Thymus (tissue), 11 donors: ENCODE data around the gene SUSD5. TPM values are rescaled to one million over a fixed set of nuclear protein-coding genes. Genes with fewer than 3 reads are reported as not detected.
"Not testable (repeated sequence)": the region's sequence is repeated elsewhere in the genome, so short reads cannot be mapped to it uniquely, and the experiment has no call there.

Experiments
- DNase-seq, 9 donors: peaks; one replicate each; pipeline ENCODE4 v3.0.0-alpha.2; 2013; ENCODE audit warnings: low spot score in 9 of 9, low read depth in 6 of 9, missing footprints in 1 of 9
- H3K27ac ChIP-seq, 2 donors: one replicate each; pipeline ENCODE4 v1.5.1; 2013; ENCODE audit warnings: control low read depth in 1 of 2, low read depth in 1 of 2, low read length in 1 of 2, mild to moderate bottlenecking in 1 of 2, moderate library complexity in 1 of 2
- H3K27me3 ChIP-seq, 2 donors: one replicate each; pipeline ENCODE4 v1.5.1; 2013; ENCODE audit warnings: low read length in 1 of 2; ENCODE audit not compliant: control insufficient read depth in 2 of 2, insufficient read depth in 1 of 2
- H3K36me3 ChIP-seq, 2 donors: one replicate each; pipeline ENCODE4 v1.5.1; 2013; ENCODE audit warnings: low read length in 1 of 2, mild to moderate bottlenecking in 1 of 2, moderate library complexity in 1 of 2; ENCODE audit not compliant: control insufficient read depth in 2 of 2, insufficient read depth in 2 of 2
- H3K4me1 ChIP-seq, 2 donors: one replicate each; pipeline ENCODE4 v1.5.1; 2013; ENCODE audit warnings: low read length in 2 of 2; ENCODE audit not compliant: control insufficient read depth in 2 of 2, insufficient read depth in 2 of 2
- H3K4me3 ChIP-seq, 2 donors: one replicate each; pipeline ENCODE4 v1.5.1; 2013; ENCODE audit warnings: low read length in 2 of 2, control low read depth in 1 of 2, mild to moderate bottlenecking in 1 of 2
- H3K9me3 ChIP-seq, 2 donors: one replicate each; pipeline ENCODE4 v1.5.1; 2013; ENCODE audit warnings: low read length in 1 of 2, mild to moderate bottlenecking in 1 of 2; ENCODE audit not compliant: control insufficient read depth in 2 of 2, insufficient read depth in 1 of 2
- whole genome bisulfite sequencing: extraction: QIAGEN DNeasy Blood & Tissue Kit; methylation state at CpG from one replicate; pipeline ENCODE4 v1.1.7; 2013; 5-methylcytosine and 5-hydroxymethylcytosine counted together
- polyA plus RNA-seq: library from polyadenylated mRNA; stranded (reverse); fragments of 200-250 nt; gene quantifications from one replicate; pipeline ENCODE4 v1.2.3, GENCODE V29; 2013
- total RNA-seq: library from RNA; stranded (reverse); fragments of 120-200 nt; gene quantifications from one replicate; pipeline ENCODE4 v1.2.4, GENCODE V29; 2013
- donor health status: healthy.

SUSD5 gene
- total and polyA plus RNA-seq, 2 donors, result 0.14 to 2.5 TPM

DNA sequence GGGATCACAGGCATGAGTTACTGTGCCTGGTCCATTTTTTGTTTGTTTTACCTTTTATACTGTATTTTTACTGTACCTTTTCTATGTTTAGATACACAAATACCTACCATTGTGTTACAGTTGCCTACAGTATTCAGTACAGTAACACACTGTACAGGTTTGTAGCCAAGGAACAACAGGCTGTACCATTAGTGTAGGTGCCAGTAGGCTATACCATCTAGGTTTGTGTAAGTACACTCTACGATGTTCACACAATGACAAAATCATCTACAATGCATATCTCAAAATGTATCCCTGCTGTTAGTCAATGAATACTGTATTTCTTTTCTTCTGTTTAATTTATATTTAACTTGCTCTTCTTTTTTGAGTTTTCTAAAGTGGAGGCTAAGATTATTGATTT lies 37.0 kb downstream of the SUSD5 start:
- not testable (repeated sequence) for H3K4me1 ChIP-seq, H3K4me3 ChIP-seq, H3K27me3 ChIP-seq, DNase-seq, H3K36me3 ChIP-seq, H3K9me3 ChIP-seq, H3K27ac ChIP-seq
- 95% methylated on average over 1 of the region's 1 CpG for WGBS

DNA sequence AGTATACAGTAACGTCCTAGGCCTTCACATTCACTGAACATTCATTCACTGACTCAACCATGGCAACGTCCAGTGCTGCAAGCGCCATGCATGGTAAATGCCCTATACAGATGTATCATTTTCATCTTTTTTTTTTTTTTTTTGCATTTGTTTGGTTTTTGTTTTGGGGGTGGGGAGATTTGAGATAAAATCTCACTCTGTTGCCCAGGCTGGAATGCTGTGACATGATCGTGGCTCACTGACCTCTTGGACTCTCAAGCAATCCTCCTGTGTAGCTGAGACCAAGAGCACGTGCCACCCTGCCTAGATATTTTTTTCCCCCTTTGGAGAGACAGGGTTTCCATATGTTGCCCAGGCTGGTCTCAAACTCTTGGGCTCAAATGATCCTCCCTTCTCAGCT lies 37.4 kb downstream of the SUSD5 start:
- no peaks in the 10 kb centered on the region for H3K27me3 ChIP-seq
- H3K9me3 ChIP-seq, result no peaks in the 10 kb centered on the region
- DNase-seq, result no peak
- no peak overlapping the region for H3K27ac ChIP-seq
- no peak overlapping the region for H3K4me3 ChIP-seq
- WGBS, result 95% methylated on average over 5 of the region's 5 CpGs
- H3K4me1 ChIP-seq, result no peaks in the 10 kb centered on the region
- H3K36me3 ChIP-seq, result no peaks in the 10 kb centered on the region

DNA sequence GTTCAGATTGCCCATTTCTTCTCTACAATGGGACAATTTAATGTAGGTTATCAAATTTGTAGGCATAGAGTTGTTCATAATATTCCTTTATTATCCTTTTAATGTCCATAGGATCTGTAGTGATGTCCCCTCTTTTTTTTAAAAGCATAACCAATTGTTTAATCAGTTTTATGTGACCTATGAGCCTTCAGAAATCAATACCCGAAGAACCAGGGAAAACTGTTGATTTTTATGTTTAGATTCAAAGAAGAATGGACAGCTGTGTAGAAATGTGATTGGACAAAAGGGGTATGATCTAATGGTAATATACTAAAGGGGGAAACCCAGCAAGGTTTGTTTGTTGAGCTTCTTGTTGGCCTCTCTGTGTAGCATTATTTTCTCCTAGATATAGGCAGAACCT lies 39.5 kb downstream of the SUSD5 start:
- H3K27me3 ChIP-seq, result no peaks in the 10 kb centered on the region
- H3K36me3 ChIP-seq, result no peaks in the 10 kb centered on the region
- H3K27ac ChIP-seq, result no peak overlapping the region
- no peak overlapping the region for H3K4me3 ChIP-seq
- no peaks in the 10 kb centered on the region for H3K9me3 ChIP-seq
- H3K4me1 ChIP-seq, result no peaks in the 10 kb centered on the region
- 96% methylated on average over 1 of the region's 1 CpG for WGBS
- DNase-seq, result no peak

DNA sequence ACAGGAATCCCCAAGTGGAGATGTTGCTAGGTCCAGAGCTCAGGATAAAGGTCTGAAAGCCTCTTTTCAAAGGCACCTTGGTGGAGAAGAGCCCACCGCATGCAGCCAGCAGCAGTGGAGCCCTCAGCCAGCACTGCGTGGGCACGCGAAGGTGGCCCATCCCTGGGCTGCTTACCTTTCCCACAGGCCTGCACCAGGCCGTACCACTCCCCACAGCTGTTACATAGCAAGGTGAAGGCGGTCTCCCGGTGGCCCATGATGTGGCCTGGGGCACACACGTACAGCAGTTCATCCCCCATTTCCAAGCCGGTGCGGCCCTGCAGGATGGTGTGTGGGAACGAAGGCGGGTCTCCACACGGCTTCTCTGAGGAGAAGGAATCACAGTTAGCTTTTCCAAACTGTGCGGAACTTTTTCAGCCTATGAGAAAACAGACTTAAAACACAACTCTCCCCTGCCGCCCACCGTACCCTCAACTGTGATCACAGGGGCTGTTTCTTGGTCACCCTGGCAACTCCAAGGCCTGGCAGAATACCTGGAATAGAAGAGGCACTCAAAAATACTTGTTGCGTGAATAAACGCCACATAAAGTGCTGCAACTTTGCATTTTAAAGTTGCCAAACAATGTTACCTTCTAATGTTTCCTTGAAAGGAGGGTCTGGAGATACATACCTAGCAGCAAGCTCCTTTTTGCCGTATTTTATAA lies 43.7 kb downstream of the SUSD5 start:
- H3K27ac ChIP-seq, result no peak overlapping the region
- H3K4me1 ChIP-seq, result no peaks in the 10 kb centered on the region
- H3K36me3 ChIP-seq, result no peaks in the 10 kb centered on the region
- H3K4me3 ChIP-seq, result no peak overlapping the region
- no peaks in the 10 kb centered on the region for H3K27me3 ChIP-seq
- 97% methylated on average over 19 of the region's 19 CpGs for WGBS
- no peaks in the 10 kb centered on the region for H3K9me3 ChIP-seq
- no peak for DNase-seq

DNA sequence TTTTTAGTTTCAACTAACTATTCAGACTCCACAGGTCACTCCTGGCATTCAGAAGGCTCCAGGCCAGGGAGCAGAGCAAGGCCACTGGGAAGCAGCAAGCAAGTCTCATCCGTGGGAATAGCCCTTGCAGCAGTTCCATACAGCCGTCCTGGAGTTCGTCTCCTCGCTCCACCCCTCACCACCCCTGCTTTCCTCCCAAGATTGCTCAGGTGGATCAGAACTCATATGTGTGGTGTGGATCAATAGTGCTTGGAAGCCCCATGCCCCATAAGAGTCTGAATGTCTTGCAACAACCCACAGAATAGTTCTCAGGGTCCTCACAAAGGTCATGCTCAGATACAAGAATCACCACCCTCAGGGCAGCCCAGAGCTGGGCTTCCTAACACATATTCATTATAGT lies 44.5 kb downstream of the SUSD5 start:
- Histone ChIP-seq H3K9me3 (no peaks in the 10 kb centered on the region), H3K36me3 (no peaks in the 10 kb centered on the region), H3K4me3 (no peak overlapping the region), H3K27ac (no peak overlapping the region), H3K4me1 (no peaks in the 10 kb centered on the region), H3K27me3 (no peaks in the 10 kb centered on the region)
- 82% methylated on average over 4 of the region's 4 CpGs for WGBS
- no peak for DNase-seq

DNA sequence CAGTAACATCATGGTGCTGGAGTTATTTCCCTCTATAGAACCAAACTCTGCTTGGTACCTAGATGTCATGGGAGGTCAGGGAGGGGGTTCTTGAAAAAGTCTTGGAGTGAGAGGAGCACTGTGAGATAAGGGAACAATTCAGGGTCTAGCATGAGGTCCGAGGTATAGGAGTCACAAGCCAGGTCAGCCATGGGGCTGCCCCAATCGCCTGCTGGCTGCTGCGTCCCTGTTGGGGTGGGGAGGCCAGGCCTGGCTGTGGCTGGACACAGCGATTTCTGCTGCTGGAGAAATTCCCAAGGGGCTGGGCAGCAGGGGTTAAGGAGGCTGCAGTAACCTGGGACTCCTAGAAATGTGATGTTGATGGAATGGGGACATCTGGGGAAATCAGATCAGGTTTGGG lies 44.9 kb downstream of the SUSD5 start:
- WGBS, result 93% methylated on average over 4 of the region's 4 CpGs
- DNase-seq, result no peak
- Histone ChIP-seq H3K4me1 (no peaks in the 10 kb centered on the region), H3K36me3 (no peaks in the 10 kb centered on the region), H3K4me3 (no peak overlapping the region), H3K27ac (no peak overlapping the region), H3K9me3 (no peaks in the 10 kb centered on the region), H3K27me3 (no peaks in the 10 kb centered on the region)

DNA sequence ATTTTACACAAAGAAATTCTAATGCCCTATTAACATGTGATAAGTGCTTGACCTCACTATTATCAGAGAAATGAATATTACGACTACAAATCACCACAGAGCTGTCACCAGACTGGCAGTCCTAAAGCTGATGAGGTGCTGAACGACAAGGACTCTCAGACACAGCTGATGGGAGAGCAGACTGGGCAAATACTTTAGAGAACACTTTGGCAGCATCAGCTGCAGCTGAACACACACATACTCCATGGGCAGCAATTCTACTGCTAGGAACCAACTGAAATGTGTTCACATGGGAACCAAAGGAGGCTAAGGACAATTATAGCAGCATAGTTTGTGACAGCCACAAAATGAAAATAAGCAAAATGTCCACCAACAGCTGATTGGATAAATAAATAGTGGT lies 45.5 kb downstream of the SUSD5 start:
- Histone ChIP-seq H3K36me3 (no peaks in the 10 kb centered on the region), H3K27me3 (no peaks in the 10 kb centered on the region), H3K9me3 (no peaks in the 10 kb centered on the region), H3K4me1 (no peaks in the 10 kb centered on the region), H3K4me3 (no peak overlapping the region), H3K27ac (no peak overlapping the region)
- 40% methylated on average over 2 of the region's 2 CpGs for WGBS
- no peak for DNase-seq

DNA sequence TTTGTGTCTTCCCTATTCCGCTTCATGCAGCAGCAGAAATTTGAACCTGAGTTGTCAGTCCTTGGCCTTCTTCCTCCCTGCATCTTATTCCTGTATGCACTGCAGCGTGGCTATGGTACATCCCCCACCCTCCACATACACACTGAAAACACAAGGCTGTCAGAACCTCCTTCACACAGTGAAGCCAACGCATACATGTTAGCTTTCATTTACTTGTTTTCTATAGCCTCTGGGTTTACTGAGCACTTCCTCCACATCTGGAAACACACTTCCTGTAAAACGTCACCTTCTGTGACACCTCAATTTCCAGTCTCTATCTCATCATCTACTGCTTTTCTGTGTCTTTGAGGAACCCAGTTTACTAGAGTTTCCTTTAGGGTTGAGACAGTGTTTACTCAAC lies 47.0 kb downstream of the SUSD5 start:
- no peaks in the 10 kb centered on the region for H3K36me3 ChIP-seq
- H3K27me3 ChIP-seq, result no peaks in the 10 kb centered on the region
- no peaks in the 10 kb centered on the region for H3K9me3 ChIP-seq
- 56% methylated on average over 4 of the region's 4 CpGs for WGBS
- no peak overlapping the region for H3K4me3 ChIP-seq
- DNase-seq, result peak in 7 of 9 donors; percentile 3 to 52 (median 21)
- no peaks in the 10 kb centered on the region for H3K4me1 ChIP-seq
- H3K27ac ChIP-seq, result no peak overlapping the region

DNA sequence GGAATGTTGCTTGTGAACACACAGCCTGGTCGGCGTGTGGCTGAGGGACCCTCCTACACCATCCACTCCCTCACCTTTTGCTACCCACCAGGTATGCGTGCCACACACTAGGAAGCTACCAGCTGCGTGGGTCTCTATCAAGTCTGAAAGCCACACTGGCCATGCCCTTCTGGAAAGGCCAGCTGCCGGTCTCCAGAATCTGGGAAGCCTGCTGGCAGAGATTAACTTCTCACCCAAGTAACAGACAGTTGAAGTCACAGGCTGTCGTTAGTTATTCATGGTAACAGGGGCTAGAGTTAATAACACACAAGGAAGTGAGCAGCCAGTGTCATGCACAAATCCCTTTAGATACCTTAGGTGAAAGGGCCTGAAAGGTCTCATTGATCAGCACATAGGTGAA lies 48.1 kb downstream of the SUSD5 start:
- no peak for DNase-seq
- H3K36me3 ChIP-seq, result no peaks in the 10 kb centered on the region

More for the DNA sequence above, 48.1 kb downstream of the SUSD5 start:
- H3K9me3 ChIP-seq, result no peaks in the 10 kb centered on the region
- H3K27me3 ChIP-seq, result no peaks in the 10 kb centered on the region
- H3K4me3 ChIP-seq, result no peak overlapping the region
- WGBS, result 98% methylated on average over 6 of the region's 6 CpGs
- no peaks in the 10 kb centered on the region for H3K4me1 ChIP-seq
- H3K27ac ChIP-seq, result no peak overlapping the region
